GDM1 (cell line): ENCODE data around the gene ABHD10.

ENCODE experiments used
- DNase-seq: peaks from one replicate; lab custom pipeline; 2025; lab: John Stamatoyannopoulos, UW

ABHD10 gene

GRCh38 chr3:111978583-111979433 lies at the start of gene ABHD10:
TSS of gene ABHD10 (plus strand) at chr3:111979026. CDS start at chr3:111979062, 36 bp downstream.
- peak; percentile 94 for DNase-seq

GRCh38 chr3:111929484-111929883 lies 49.3 kb upstream of the ABHD10 start:
- no peak for DNase-seq

GRCh38 chr3:111932946-111933345 lies 45.9 kb upstream of the ABHD10 start:
- no peak for DNase-seq

GRCh38 chr3:111936191-111936841 lies 42.5 kb upstream of the ABHD10 start:
- DNase-seq = no peak

GRCh38 chr3:111936967-111937366 lies 41.9 kb upstream of the ABHD10 start:
- no peak for DNase-seq

- no peak for DNase-seq
Observed at GRCh38 chr3:111937871-111938270, 41.0 kb upstream of the ABHD10 start.

GRCh38 chr3:111939873-111940272 lies 39.0 kb upstream of the ABHD10 start:
- no peak for DNase-seq

GRCh38 chr3:111943533-111943932 lies 35.3 kb upstream of the ABHD10 start:
- no peak for DNase-seq

GRCh38 chr3:111944372-111944771 lies 34.5 kb upstream of the ABHD10 start:
- no peak for DNase-seq

- no peak for DNase-seq
Observed at GRCh38 chr3:111947231-111947630, 31.6 kb upstream of the ABHD10 start.

GRCh38 chr3:111948786-111949185 lies 30.0 kb upstream of the ABHD10 start:
- no peak for DNase-seq

- no peak for DNase-seq
Observed at GRCh38 chr3:111949712-111950111, 29.1 kb upstream of the ABHD10 start.

- DNase-seq = no peak
Observed at GRCh38 chr3:111951032-111951431, 27.8 kb upstream of the ABHD10 start.

GRCh38 chr3:111952086-111952485 lies 26.7 kb upstream of the ABHD10 start:
- DNase-seq = no peak

GRCh38 chr3:111952866-111953450 lies 25.9 kb upstream of the ABHD10 start:
- no peak for DNase-seq

- no peak for DNase-seq
Observed at GRCh38 chr3:111954228-111954990, 24.4 kb upstream of the ABHD10 start.

- DNase-seq = no peak
Observed at GRCh38 chr3:111955876-111956275, 22.9 kb upstream of the ABHD10 start.

GRCh38 chr3:111956449-111956848 lies 22.4 kb upstream of the ABHD10 start:
- DNase-seq = no peak

- DNase-seq = no peak
Observed at GRCh38 chr3:111956995-111957734, 21.7 kb upstream of the ABHD10 start.

GRCh38 chr3:111961461-111962164 lies 17.2 kb upstream of the ABHD10 start:
- DNase-seq = no peak

- no peak for DNase-seq
Observed at GRCh38 chr3:111963424-111963823, 15.4 kb upstream of the ABHD10 start.
